T-helper 2 cell treated with Interferon-gamma antibody and Interleukin-4, amounts not matched to agents 5 μg/mL and 100 μg/mL, for 36 hours (primary cell): ENCODE data around the gene NOM1.
"Not testable (repeated sequence)": the region's sequence is repeated elsewhere in the genome, so short reads cannot be mapped to it uniquely, and the experiment has no call there.

Experiments
- DNase-seq: peaks from one replicate; pipeline ENCODE4 v3.0.0; 2021; ENCODE audit warnings: low spot score
- H3K27ac Mint-ChIP-seq: one replicate; pipeline ENCODE4 v1.8.0; 2021; ENCODE audit warnings: mild to moderate bottlenecking, mixed read lengths
- H3K27me3 Mint-ChIP-seq: one replicate; pipeline ENCODE4 v1.8.0; 2021; ENCODE audit warnings: low read depth, mixed read lengths
- H3K36me3 Mint-ChIP-seq: one replicate; pipeline ENCODE4 v1.8.0; 2021; ENCODE audit warnings: low read depth, mixed read lengths
- H3K4me1 Mint-ChIP-seq: one replicate; pipeline ENCODE4 v1.8.0; 2021; ENCODE audit warnings: low read depth, mixed read lengths
- H3K4me3 Mint-ChIP-seq: one replicate; pipeline ENCODE4 v1.8.0; 2022; ENCODE audit warnings: mild to moderate bottlenecking, moderate library complexity, mixed read lengths
- H3K9me3 Mint-ChIP-seq: one replicate; pipeline ENCODE4 v1.8.0; 2021; ENCODE audit warnings: mixed read lengths

Gene NOM1

GRCh38 chr7:156948361-156948760 is 1.2 kb upstream of the NOM1 start:
- Mint-ChIP-seq H3K9me3 (no peaks in the 10 kb centered on the region), H3K36me3 (peaks cover 15% of the 10 kb centered on the region), H3K27me3 (peaks cover 35% of the 10 kb centered on the region), H3K27ac (no peak overlapping the region), H3K4me1 (peaks cover 25% of the 10 kb centered on the region), H3K4me3 (no peak overlapping the region)
- DNase-seq = no peak

- Mint-ChIP-seq H3K27ac (peak overlapping the region; percentile 96), H3K4me3 (peak overlapping the region; percentile 93), H3K4me1 (peaks cover 25% of the 10 kb centered on the region), H3K27me3 (peaks cover 16% of the 10 kb centered on the region), H3K36me3 (peaks cover 33% of the 10 kb centered on the region), H3K9me3 (no peaks in the 10 kb centered on the region)
- DNase-seq = no peak
Measured at GRCh38 chr7:156950381-156950858, 908 bp downstream of the NOM1 start.

- H3K27me3 Mint-ChIP-seq, H3K9me3 Mint-ChIP-seq, DNase-seq, H3K4me3 Mint-ChIP-seq, H3K27ac Mint-ChIP-seq: not testable (repeated sequence)
- Mint-ChIP-seq H3K36me3 (peaks cover 46% of the 10 kb centered on the region), H3K4me1 (peaks cover 22% of the 10 kb centered on the region)
Measured at GRCh38 chr7:156953215-156953614, 3.7 kb downstream of the NOM1 start.

GRCh38 chr7:156954941-156955340 is 5.4 kb downstream of the NOM1 start:
- Mint-ChIP-seq H3K4me3 (no peak overlapping the region), H3K9me3 (no peaks in the 10 kb centered on the region), H3K36me3 (peaks cover 58% of the 10 kb centered on the region), H3K27ac (no peak overlapping the region), H3K27me3 (no peaks in the 10 kb centered on the region), H3K4me1 (peaks cover 22% of the 10 kb centered on the region)
- DNase-seq = no peak

- no peak for DNase-seq
- peaks cover 70% of the 10 kb centered on the region for H3K36me3 Mint-ChIP-seq
- no peak overlapping the region for H3K4me3 Mint-ChIP-seq
- H3K4me1 Mint-ChIP-seq = peaks cover 9% of the 10 kb centered on the region
- no peaks in the 10 kb centered on the region for H3K9me3 Mint-ChIP-seq
- H3K27ac Mint-ChIP-seq = no peak overlapping the region
- H3K27me3 Mint-ChIP-seq = no peaks in the 10 kb centered on the region
Measured at GRCh38 chr7:156956727-156957126, 7.2 kb downstream of the NOM1 start.

GRCh38 chr7:156962145-156962544 is 12.6 kb downstream of the NOM1 start:
- Mint-ChIP-seq H3K36me3 (peaks cover 65% of the 10 kb centered on the region), H3K4me3 (no peak overlapping the region), H3K27me3 (no peaks in the 10 kb centered on the region), H3K4me1 (no peaks in the 10 kb centered on the region), H3K9me3 (no peaks in the 10 kb centered on the region), H3K27ac (no peak overlapping the region)
- DNase-seq = no peak

GRCh38 chr7:156962897-156963296 is 13.4 kb downstream of the NOM1 start:
- no peak overlapping the region for H3K4me3 Mint-ChIP-seq
- H3K27me3 Mint-ChIP-seq = no peaks in the 10 kb centered on the region
- no peaks in the 10 kb centered on the region for H3K9me3 Mint-ChIP-seq
- no peaks in the 10 kb centered on the region for H3K4me1 Mint-ChIP-seq
- no peak overlapping the region for H3K27ac Mint-ChIP-seq
- peaks cover 64% of the 10 kb centered on the region for H3K36me3 Mint-ChIP-seq
- DNase-seq = no peak

GRCh38 chr7:156963472-156963871 is 14.0 kb downstream of the NOM1 start:
- no peak for DNase-seq
- no peak overlapping the region for H3K4me3 Mint-ChIP-seq
- no peaks in the 10 kb centered on the region for H3K27me3 Mint-ChIP-seq
- H3K9me3 Mint-ChIP-seq = no peaks in the 10 kb centered on the region
- H3K36me3 Mint-ChIP-seq = peaks cover 63% of the 10 kb centered on the region
- H3K27ac Mint-ChIP-seq = no peak overlapping the region
- H3K4me1 Mint-ChIP-seq = no peaks in the 10 kb centered on the region

GRCh38 chr7:156964971-156965370 is 15.5 kb downstream of the NOM1 start:
- Mint-ChIP-seq H3K4me3 (no peak overlapping the region), H3K27ac (no peak overlapping the region), H3K27me3 (no peaks in the 10 kb centered on the region), H3K4me1 (no peaks in the 10 kb centered on the region), H3K9me3 (no peaks in the 10 kb centered on the region), H3K36me3 (peaks cover 63% of the 10 kb centered on the region)
- no peak for DNase-seq

- no peak for DNase-seq
- H3K36me3 Mint-ChIP-seq = peaks cover 56% of the 10 kb centered on the region
- no peaks in the 10 kb centered on the region for H3K27me3 Mint-ChIP-seq
- no peak overlapping the region for H3K4me3 Mint-ChIP-seq
- H3K27ac Mint-ChIP-seq = no peak overlapping the region
- no peaks in the 10 kb centered on the region for H3K4me1 Mint-ChIP-seq
- no peaks in the 10 kb centered on the region for H3K9me3 Mint-ChIP-seq
Measured at GRCh38 chr7:156966387-156966786, 16.9 kb downstream of the NOM1 start.

- H3K36me3 Mint-ChIP-seq = peaks cover 52% of the 10 kb centered on the region
- H3K9me3 Mint-ChIP-seq = no peaks in the 10 kb centered on the region
- H3K4me1 Mint-ChIP-seq = no peaks in the 10 kb centered on the region
Measured at GRCh38 chr7:156968183-156968582, 18.7 kb downstream of the NOM1 start.

GRCh38 chr7:156969972-156970420 is 20.5 kb downstream of the NOM1 start:
- no peaks in the 10 kb centered on the region for H3K9me3 Mint-ChIP-seq
- H3K4me3 Mint-ChIP-seq = no peak overlapping the region
- H3K4me1 Mint-ChIP-seq = no peaks in the 10 kb centered on the region
- DNase-seq = no peak
- peaks cover 44% of the 10 kb centered on the region for H3K36me3 Mint-ChIP-seq
- no peak overlapping the region for H3K27ac Mint-ChIP-seq
- H3K27me3 Mint-ChIP-seq = no peaks in the 10 kb centered on the region

More at GRCh38 chr7:156968183-156968582, 18.7 kb downstream of the NOM1 start:
- no peak overlapping the region for H3K27ac Mint-ChIP-seq
- DNase-seq = no peak
- no peaks in the 10 kb centered on the region for H3K27me3 Mint-ChIP-seq
- H3K4me3 Mint-ChIP-seq = no peak overlapping the region

- H3K27me3 Mint-ChIP-seq = no peaks in the 10 kb centered on the region
- H3K36me3 Mint-ChIP-seq = peaks cover 44% of the 10 kb centered on the region
- H3K4me3 Mint-ChIP-seq = no peak overlapping the region
- DNase-seq = no peak
- peaks cover 13% of the 10 kb centered on the region for H3K9me3 Mint-ChIP-seq
- H3K4me1 Mint-ChIP-seq = no peaks in the 10 kb centered on the region
- no peak overlapping the region for H3K27ac Mint-ChIP-seq
Measured at GRCh38 chr7:156975620-156976019, 26.1 kb downstream of the NOM1 start.

- H3K27ac Mint-ChIP-seq = no peak overlapping the region
- peaks cover 34% of the 10 kb centered on the region for H3K36me3 Mint-ChIP-seq
- H3K4me1 Mint-ChIP-seq = no peaks in the 10 kb centered on the region
- no peak for DNase-seq
- peaks cover 13% of the 10 kb centered on the region for H3K9me3 Mint-ChIP-seq
- no peaks in the 10 kb centered on the region for H3K27me3 Mint-ChIP-seq
- no peak overlapping the region for H3K4me3 Mint-ChIP-seq
Measured at GRCh38 chr7:156979007-156979606, 29.6 kb downstream of the NOM1 start.

GRCh38 chr7:156979711-156980110 is 30.2 kb downstream of the NOM1 start:
- Mint-ChIP-seq H3K27me3 (no peaks in the 10 kb centered on the region), H3K27ac (no peak overlapping the region), H3K9me3 (peaks cover 13% of the 10 kb centered on the region), H3K4me3 (no peak overlapping the region), H3K36me3 (peaks cover 30% of the 10 kb centered on the region), H3K4me1 (no peaks in the 10 kb centered on the region)
- no peak for DNase-seq
